ENCODE measurements around the gene DAPK2.

DNA sequence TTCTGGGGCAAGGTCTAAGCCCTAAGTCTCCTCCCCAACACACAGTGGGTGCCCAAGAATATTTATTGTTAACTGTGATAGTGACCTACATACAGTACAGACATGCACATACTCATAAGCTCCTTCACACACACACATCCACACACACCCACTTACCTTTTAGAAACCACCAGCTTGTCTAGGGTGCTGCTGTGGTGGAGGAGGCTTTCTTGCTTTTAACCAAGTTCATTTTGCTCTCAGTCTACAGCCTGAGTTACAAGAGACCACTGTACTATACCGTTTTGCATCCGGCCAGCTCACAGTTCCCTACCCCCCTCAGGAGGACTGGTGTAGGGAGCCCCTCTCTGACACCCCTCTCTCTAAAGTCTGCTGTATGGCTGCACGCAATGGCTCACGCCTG is 16.7 kb downstream of the DAPK2 start:
- no peak for TF ChIP-seq POLR2A (IDR thresholded peaks at IDR 0.05; ENCODE audit: low read depth, low read length)
- TF ChIP-seq POLR2AphosphoS5 (IDR thresholded peaks at IDR 0.05; ENCODE audit: low read depth, low read length), result no peak
- no peak for TF ChIP-seq SPI1 (IDR thresholded peaks at IDR 0.05; ENCODE audit: low read depth, low read length)
